GM12892 (cell line): Measurements from ENCODE around the gene TARS1.
"Not testable (repeated sequence)": the region's sequence is repeated elsewhere in the genome, so short reads cannot be mapped to it uniquely, and the experiment has no call there.

ENCODE experiments used
- DNase-seq: peaks from one replicate; pipeline ENCODE4 v3.0.0; 2011; ENCODE audit not compliant: insufficient read length
- FAIRE-seq: peaks from 2 replicates; lab custom pipeline; 2011; peaks lifted over from hg19 to GRCh38; lab: Jason Lieb, UNC
- POLR2A ChIP-seq: IDR thresholded peaks from 2 replicates; pipeline ENCODE4 v1.6.1; 2011; ENCODE audit warnings: low read depth, low read length, control low read depth
- POLR2AphosphoS5 ChIP-seq: IDR thresholded peaks from 2 replicates; pipeline ENCODE4 v1.6.1; 2011; ENCODE audit warnings: low read depth, low read length, control low read depth
- TAF1 ChIP-seq: IDR thresholded peaks from 2 replicates; pipeline ENCODE4 v1.6.1; 2011; ENCODE audit warnings: low read depth, mild to moderate bottlenecking, control low read depth, low read length, borderline replicate concordance

Gene TARS1

GRCh38 chr5:33489481-33490067 is 48.8 kb downstream of the TARS1 start:
- no peak for TF ChIP-seq TAF1
- TF ChIP-seq POLR2A: no peak
- TF ChIP-seq POLR2AphosphoS5: no peak
- FAIRE-seq (no peak), DNase-seq (no peak)

GRCh38 chr5:33490071-33490665 is 49.4 kb downstream of the TARS1 start:
- no peak for TF ChIP-seq TAF1
- TF ChIP-seq POLR2AphosphoS5: no peak
- TF ChIP-seq POLR2A: no peak
- DNase-seq (no peak), FAIRE-seq (no peak)

- DNase-seq (no peak), FAIRE-seq (no peak)
- TF ChIP-seq POLR2AphosphoS5: no peak
- no peak for TF ChIP-seq TAF1
- no peak for TF ChIP-seq POLR2A
These were observed 51.2 kb downstream of the TARS1 start for GRCh38 chr5:33491941-33492340.

- no peak for TF ChIP-seq POLR2AphosphoS5
- no peak for TF ChIP-seq POLR2A
- TF ChIP-seq TAF1: no peak
- FAIRE-seq: no peak
- no peak for DNase-seq
These were observed 53.7 kb downstream of the TARS1 start for GRCh38 chr5:33494466-33494865.

- no peak for DNase-seq
- TF ChIP-seq TAF1 (no peak), POLR2A (no peak), POLR2AphosphoS5 (no peak)
- no peak for FAIRE-seq
These were observed 60.5 kb downstream of the TARS1 start for GRCh38 chr5:33501260-33501659.

- FAIRE-seq (no peak), DNase-seq (no peak)
- TF ChIP-seq TAF1 (no peak), POLR2AphosphoS5 (no peak), POLR2A (no peak)
These were observed 61.1 kb downstream of the TARS1 start for GRCh38 chr5:33501899-33502298.

- TF ChIP-seq POLR2AphosphoS5 (no peak), TAF1 (no peak), POLR2A (no peak)
- FAIRE-seq: no peak
These were observed 63.8 kb downstream of the TARS1 start for GRCh38 chr5:33504570-33504969.

GRCh38 chr5:33507426-33507825 is 66.7 kb downstream of the TARS1 start:
- DNase-seq (no peak), FAIRE-seq (no peak)
- TF ChIP-seq TAF1: no peak
- TF ChIP-seq POLR2A: no peak
- no peak for TF ChIP-seq POLR2AphosphoS5

More at GRCh38 chr5:33504570-33504969, 63.8 kb downstream of the TARS1 start:
- DNase-seq: no peak

- FAIRE-seq (no peak), DNase-seq (no peak)
- TF ChIP-seq POLR2AphosphoS5: no peak
- TF ChIP-seq POLR2A: no peak
- no peak for TF ChIP-seq TAF1
These were observed 68.3 kb downstream of the TARS1 start for GRCh38 chr5:33509036-33509435.

- FAIRE-seq: no peak
- DNase-seq: no peak
- TF ChIP-seq POLR2AphosphoS5: no peak
- TF ChIP-seq TAF1: no peak
- no peak for TF ChIP-seq POLR2A
These were observed 72.9 kb downstream of the TARS1 start for GRCh38 chr5:33513462-33514185.

GRCh38 chr5:33515366-33515765 is 74.6 kb downstream of the TARS1 start:
- not testable (repeated sequence) for FAIRE-seq

GRCh38 chr5:33516421-33516820 is 75.7 kb downstream of the TARS1 start:
- TF ChIP-seq POLR2A (no peak), TAF1 (no peak)
- FAIRE-seq (no peak), DNase-seq (no peak)

More at GRCh38 chr5:33515366-33515765, 74.6 kb downstream of the TARS1 start:
- DNase-seq: not testable (repeated sequence)
